ENCODE results near the gene CLIC3. TPM values are rescaled to one million over a fixed set of nuclear protein-coding genes. Genes with fewer than 3 reads are reported as not detected.

The CLIC3 gene
- total RNA-seq, 4 donors from 2014 or later: 1.2 to 120 (median 38.0) TPM

- DNase-seq (ENCODE audit: low spot score in 2 of 2): no peak
- no peak for TF ChIP-seq EP300 (IDR thresholded peaks at IDR 0.05)
- TF ChIP-seq POLR2A (IDR thresholded peaks at IDR 0.05): no peak
- TF ChIP-seq CTCF (IDR thresholded peaks at IDR 0.05): no peak
- Histone ChIP-seq H3K4me1 (peaks cover 0 to 80% (median 24%) of the 10 kb centered on the region in 4 donors), H3K27me3 (no peaks in the 10 kb centered on the region), H3K4me3 (no peak overlapping the region), H3K9me3 (no peaks in the 10 kb centered on the region), H3K36me3 (no peaks in the 10 kb centered on the region), H3K27ac (peak overlapping the region in 2 of 4 donors; percentile 50 to 88)
- 70 to 83% methylated on average over 11 of the region's 11 CpGs for WGBS, 2 donors
These were observed 33.6 kb downstream of the CLIC3 start for GRCh38 chr9:136962701-136963248.

DNA sequence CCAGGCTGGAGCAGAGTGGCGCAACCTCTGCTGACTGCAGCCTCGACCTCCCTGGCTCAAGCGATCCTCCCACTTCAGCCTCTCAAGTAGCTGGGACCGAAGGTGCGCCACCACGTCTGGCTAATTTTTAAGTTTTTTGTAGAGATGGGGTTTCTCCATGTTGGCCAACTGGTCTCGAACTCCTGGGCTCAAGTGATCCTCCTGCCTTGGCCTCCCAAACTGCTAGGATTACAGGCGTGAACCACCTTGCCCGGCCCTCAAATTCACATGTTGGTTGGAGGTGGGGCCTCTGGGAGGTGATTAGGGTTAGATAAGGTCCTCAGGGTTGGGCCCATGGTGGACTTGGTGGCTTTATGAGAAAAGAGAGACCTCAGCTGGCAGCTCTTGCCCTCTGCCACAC lies 34.2 kb downstream of the CLIC3 start:
- 93 to 98% methylated on average over 9 of the region's 9 CpGs for WGBS, 2 donors
- no peak for DNase-seq (ENCODE audit: low spot score in 2 of 2)
- H3K4me3 ChIP-seq: no peak overlapping the region
- peaks cover 0 to 80% (median 24%) of the 10 kb centered on the region in 4 donors for H3K4me1 ChIP-seq
- no peaks in the 10 kb centered on the region for H3K27me3 ChIP-seq
- no peaks in the 10 kb centered on the region for H3K36me3 ChIP-seq
- H3K9me3 ChIP-seq: no peaks in the 10 kb centered on the region
- TF ChIP-seq EP300 (IDR thresholded peaks at IDR 0.05): no peak
- H3K27ac ChIP-seq: peak overlapping the region in 3 of 4 donors; percentile 52 to 88 (median 67)

GRCh38 chr9:136961279-136962065 lies 34.9 kb downstream of the CLIC3 start:
- H3K9me3 ChIP-seq: no peaks in the 10 kb centered on the region
- peaks cover 0 to 78% (median 23%) of the 10 kb centered on the region in 4 donors for H3K4me1 ChIP-seq
- H3K36me3 ChIP-seq: no peaks in the 10 kb centered on the region
- H3K27me3 ChIP-seq: no peaks in the 10 kb centered on the region
- H3K4me3 ChIP-seq: no peak overlapping the region
- H3K27ac ChIP-seq: peak overlapping the region; percentile 41 to 88 (median 60)
- no peak for DNase-seq (ENCODE audit: low spot score in 2 of 2)
- TF ChIP-seq CTCF (IDR thresholded peaks at IDR 0.05): no peak
- peak in 1 of 2 donors; percentile 23 for TF ChIP-seq EP300 (IDR thresholded peaks at IDR 0.05)
- WGBS, 2 donors: 64 to 72% methylated on average over 19 to 21 of the region's 23 CpGs

DNA sequence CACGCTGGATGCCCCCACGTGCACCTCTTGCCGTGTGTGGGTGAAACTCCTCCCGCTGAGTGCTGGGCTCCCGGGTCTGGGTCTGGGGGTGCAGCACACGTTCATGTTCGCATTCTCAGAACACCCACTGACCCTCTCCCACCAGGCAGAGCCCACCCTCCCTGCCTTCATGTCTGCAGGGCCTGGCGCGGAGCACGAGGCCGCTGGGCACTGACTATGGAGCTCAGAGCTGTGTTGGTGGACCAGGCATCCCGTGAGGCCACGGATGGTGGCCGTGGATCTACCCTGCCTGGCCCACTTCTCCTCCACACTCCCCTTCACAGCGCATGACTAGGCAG lies 35.5 kb downstream of the CLIC3 start:
- Histone ChIP-seq H3K27me3 (no peaks in the 10 kb centered on the region), H3K4me1 (peaks cover 0 to 73% (median 17%) of the 10 kb centered on the region in 4 donors), H3K36me3 (no peaks in the 10 kb centered on the region), H3K9me3 (no peaks in the 10 kb centered on the region), H3K27ac (peak overlapping the region; percentile 41 to 88 (median 60)), H3K4me3 (no peak overlapping the region)
- WGBS, 2 donors: 76 to 85% methylated on average over 11 to 14 of the region's 15 CpGs
- TF ChIP-seq EP300 (IDR thresholded peaks at IDR 0.05): no peak
- TF ChIP-seq POLR2A (IDR thresholded peaks at IDR 0.05): no peak
- TF ChIP-seq CTCF (IDR thresholded peaks at IDR 0.05): no peak
- no peak for DNase-seq (ENCODE audit: low spot score in 2 of 2)

- Histone ChIP-seq H3K27ac (peak overlapping the region; percentile 41 to 88 (median 76)), H3K4me1 (peaks cover 0 to 69% (median 15%) of the 10 kb centered on the region in 4 donors), H3K36me3 (no peaks in the 10 kb centered on the region), H3K9me3 (no peaks in the 10 kb centered on the region), H3K4me3 (no peak overlapping the region), H3K27me3 (no peaks in the 10 kb centered on the region)
- no peak for TF ChIP-seq EP300 (IDR thresholded peaks at IDR 0.05)
- no peak for TF ChIP-seq POLR2A (IDR thresholded peaks at IDR 0.05)
- no peak for TF ChIP-seq CTCF (IDR thresholded peaks at IDR 0.05)
- 57 to 63% methylated on average over 16 to 19 of the region's 19 CpGs for WGBS, 2 donors
- no peak for DNase-seq (ENCODE audit: low spot score in 2 of 2)
These were observed 36.0 kb downstream of the CLIC3 start for GRCh38 chr9:136960212-136960937.
